HG03565 (cell line): ENCODE results near the gene RYR3.

Experiments used
- ATAC-seq: cut with Tn5 transposase; IDR thresholded peaks from one replicate; pipeline ENCODE4 v1.9.1; 2021; ENCODE audit warnings: mild to moderate bottlenecking, moderate library complexity; ENCODE audit not compliant: unreplicated experiment

The RYR3 gene

GRCh38 chr15:33742306-33742705 is 431.5 kb downstream of the RYR3 start:
- ATAC-seq = no peak

- ATAC-seq = no peak
Measured at GRCh38 chr15:33742800-33743199, 432.0 kb downstream of the RYR3 start.

- no peak for ATAC-seq
Measured at GRCh38 chr15:33746203-33746602, 435.4 kb downstream of the RYR3 start.

- ATAC-seq = no peak
Measured at GRCh38 chr15:33753012-33753411, 442.2 kb downstream of the RYR3 start.

GRCh38 chr15:33754242-33754641 is 443.5 kb downstream of the RYR3 start:
- no peak for ATAC-seq

- ATAC-seq = no peak
Measured at GRCh38 chr15:33756961-33757360, 446.2 kb downstream of the RYR3 start.

- no peak for ATAC-seq
Measured at GRCh38 chr15:33757516-33758232, 446.9 kb downstream of the RYR3 start.

GRCh38 chr15:33766389-33766788 is 455.6 kb downstream of the RYR3 start:
- ATAC-seq = no peak

GRCh38 chr15:33768670-33769190 is 458.0 kb downstream of the RYR3 start:
- ATAC-seq = no peak

- no peak for ATAC-seq
Measured at GRCh38 chr15:33773969-33774368, 463.2 kb downstream of the RYR3 start.

GRCh38 chr15:33778852-33779251 is 468.1 kb downstream of the RYR3 start:
- no peak for ATAC-seq

GRCh38 chr15:33780011-33780768 is 469.4 kb downstream of the RYR3 start:
- no peak for ATAC-seq

- ATAC-seq = no peak
Measured at GRCh38 chr15:33782966-33783365, 472.2 kb downstream of the RYR3 start.

GRCh38 chr15:33785366-33785765 is 474.6 kb downstream of the RYR3 start:
- no peak for ATAC-seq

GRCh38 chr15:33788906-33789540 is 478.3 kb downstream of the RYR3 start:
- ATAC-seq = no peak

- ATAC-seq = no peak
Measured at GRCh38 chr15:33794453-33794852, 483.7 kb downstream of the RYR3 start.

- no peak for ATAC-seq
Measured at GRCh38 chr15:33795070-33795469, 484.3 kb downstream of the RYR3 start.

GRCh38 chr15:33797651-33798050 is 486.9 kb downstream of the RYR3 start:
- ATAC-seq = no peak

GRCh38 chr15:33801954-33802353 is 491.2 kb downstream of the RYR3 start:
- no peak for ATAC-seq

GRCh38 chr15:33807665-33808064 is 496.9 kb downstream of the RYR3 start:
- ATAC-seq = no peak

- ATAC-seq = no peak
Measured at GRCh38 chr15:33808720-33809457, 498.1 kb downstream of the RYR3 start.
